GM21360 (cell line): ENCODE measurements around the gene PIGQ.

Experiments used
- ATAC-seq: cut with Tn5 transposase; IDR thresholded peaks from one replicate; pipeline ENCODE4 v1.9.1; 2021; ENCODE audit warnings: mild to moderate bottlenecking, moderate library complexity; ENCODE audit not compliant: unreplicated experiment

PIGQ gene

GRCh38 chr16:598823-599739, 29.3 kb downstream of the PIGQ start:
- no peak for ATAC-seq

GRCh38 chr16:600781-601180, 31.0 kb downstream of the PIGQ start:
- no peak for ATAC-seq

- no peak for ATAC-seq
Measured at GRCh38 chr16:603933-604332, 34.2 kb downstream of the PIGQ start.

- ATAC-seq = no peak
Measured at GRCh38 chr16:606656-607307, 37.0 kb downstream of the PIGQ start.

- no peak for ATAC-seq
Measured at GRCh38 chr16:608019-608418, 38.3 kb downstream of the PIGQ start.

GRCh38 chr16:609316-609715, 39.5 kb downstream of the PIGQ start:
- no peak for ATAC-seq

GRCh38 chr16:609984-610383, 40.2 kb downstream of the PIGQ start:
- ATAC-seq = no peak

GRCh38 chr16:610513-611381, 41.0 kb downstream of the PIGQ start:
- no peak for ATAC-seq

- no peak for ATAC-seq
Measured at GRCh38 chr16:615122-615521, 45.4 kb downstream of the PIGQ start.

- no peak for ATAC-seq
Measured at GRCh38 chr16:616733-617586, 47.2 kb downstream of the PIGQ start.

GRCh38 chr16:617855-618254, 48.1 kb downstream of the PIGQ start:
- no peak for ATAC-seq

GRCh38 chr16:619476-620100, 49.8 kb downstream of the PIGQ start:
- ATAC-seq = no peak

GRCh38 chr16:620700-621525, 51.1 kb downstream of the PIGQ start:
- no peak for ATAC-seq

- no peak for ATAC-seq
Measured at GRCh38 chr16:621526-622105, 51.8 kb downstream of the PIGQ start.

- no peak for ATAC-seq
Measured at GRCh38 chr16:622920-623280, 53.1 kb downstream of the PIGQ start.

GRCh38 chr16:624526-625070, 54.8 kb downstream of the PIGQ start:
- ATAC-seq = no peak

- ATAC-seq = no peak
Measured at GRCh38 chr16:625117-625976, 55.6 kb downstream of the PIGQ start.
